GM10266 (cell line): ENCODE measurements around the gene CCNY.

Experiments
- DNase-seq: peaks from one replicate; pipeline ENCODE4 v3.0.0; 2012; ENCODE audit errors: extremely low spot score
- CTCF ChIP-seq: IDR thresholded peaks from 2 replicates; pipeline ENCODE4 v1.5.1; 2012; ENCODE audit warnings: mild to moderate bottlenecking, low read depth; ENCODE audit not compliant: control insufficient read depth, insufficient read depth; ENCODE audit errors: missing control alignments

CCNY gene

GRCh38 chr10:35569111-35569707 is 232.9 kb downstream of the CCNY start:
- TF ChIP-seq CTCF, result no peak
- DNase-seq, result no peak

GRCh38 chr10:35569836-35570235 is 233.5 kb downstream of the CCNY start:
- no peak for TF ChIP-seq CTCF
- no peak for DNase-seq

- no peak for DNase-seq
- TF ChIP-seq CTCF, result no peak
These were observed 234.1 kb downstream of the CCNY start for GRCh38 chr10:35570397-35570796.

GRCh38 chr10:35572583-35572982 is 236.3 kb downstream of the CCNY start:
- no peak for TF ChIP-seq CTCF
- no peak for DNase-seq

- DNase-seq, result no peak
- no peak for TF ChIP-seq CTCF
These were observed 237.5 kb downstream of the CCNY start for GRCh38 chr10:35573796-35574195.

GRCh38 chr10:35574924-35575352 is 238.6 kb downstream of the CCNY start:
- DNase-seq, result no peak

More at GRCh38 chr10:35574924-35575352, 238.6 kb downstream of the CCNY start:
- TF ChIP-seq CTCF, result no peak
